HG02759 (cell line): ENCODE measurements around the gene RAET1G.
"Not testable (repeated sequence)": the region's sequence is repeated elsewhere in the genome, so short reads cannot be mapped to it uniquely, and the experiment has no call there.

Source experiments
- ATAC-seq: cut with Tn5 transposase; IDR thresholded peaks from one replicate; pipeline ENCODE4 v1.9.1; 2021; ENCODE audit warnings: mild to moderate bottlenecking, moderate library complexity; ENCODE audit not compliant: unreplicated experiment

The RAET1G gene

DNA sequence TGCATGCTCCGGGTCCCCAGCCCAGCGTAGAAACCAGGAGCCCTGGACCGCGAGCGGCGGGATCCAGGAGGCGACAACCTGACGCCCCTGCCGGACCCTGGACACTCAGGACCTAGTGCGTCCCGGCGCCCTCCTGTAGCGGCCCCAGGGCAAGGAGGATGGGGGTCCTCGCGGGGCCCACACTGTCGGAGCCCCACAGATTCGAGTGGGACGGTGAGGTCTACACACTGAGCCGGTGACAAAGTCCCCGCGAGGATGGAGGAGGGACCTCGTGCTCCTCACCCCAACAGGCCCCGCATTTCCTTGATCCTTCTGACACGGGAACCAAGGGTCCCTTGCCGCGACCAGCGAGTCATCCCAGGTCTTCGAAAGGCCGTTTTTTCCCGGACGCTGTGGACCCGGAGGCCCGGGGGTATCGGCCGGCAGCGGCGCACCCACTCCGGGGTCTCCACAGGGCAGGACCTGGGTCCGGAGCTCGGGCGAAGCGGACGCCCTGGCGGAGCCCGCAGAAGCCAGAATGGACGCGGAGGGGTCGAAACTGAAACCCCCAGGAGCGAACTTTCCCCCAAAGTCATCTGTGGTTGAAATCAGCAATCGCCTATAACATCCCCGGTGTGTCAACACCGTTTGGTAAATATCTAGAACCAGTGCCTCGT is 31.5 kb upstream of the RAET1G start:
- ATAC-seq: not testable (repeated sequence)

DNA sequence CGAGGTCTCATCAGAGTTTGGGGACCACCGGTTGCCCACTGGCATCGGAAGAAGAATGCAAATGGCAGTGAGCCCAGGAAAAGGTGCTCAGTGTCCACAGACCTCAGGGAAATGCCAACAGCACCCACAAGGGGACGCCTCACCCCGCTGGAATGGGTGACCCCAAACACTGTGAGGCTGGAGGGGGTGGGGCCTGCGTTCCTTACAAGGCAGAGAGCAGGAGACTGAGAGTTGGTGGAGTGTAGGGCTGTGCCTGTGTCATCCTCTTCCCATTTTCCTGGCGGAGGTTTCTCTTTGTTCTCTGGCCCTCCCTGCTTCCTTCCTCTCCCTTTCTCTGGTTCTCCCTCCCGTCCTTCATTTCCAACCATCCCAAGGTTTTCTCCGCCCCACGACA is 31.0 kb upstream of the RAET1G start:
- not testable (repeated sequence) for ATAC-seq

DNA sequence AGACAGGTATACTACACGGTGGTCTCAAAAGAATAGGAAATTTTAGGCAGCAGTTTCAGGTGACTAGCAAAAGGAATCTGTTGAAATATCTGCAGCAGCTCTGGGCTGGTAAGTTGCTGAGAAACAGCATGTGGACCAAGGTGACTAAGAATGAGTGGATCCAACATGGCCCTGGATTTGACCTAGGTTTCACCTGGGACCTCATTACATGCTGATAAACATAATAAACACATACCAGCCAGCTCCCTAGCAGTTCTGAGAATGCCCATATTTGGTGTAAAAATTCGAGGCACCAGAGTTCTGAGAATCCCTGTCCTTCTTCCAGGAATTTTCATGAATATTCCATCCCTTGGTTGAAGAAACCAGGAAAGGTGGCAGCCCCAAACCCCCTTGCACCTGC is 30.5 kb upstream of the RAET1G start:
- ATAC-seq: not testable (repeated sequence)

GRCh38 chr6:149951626-149952025 is 28.7 kb upstream of the RAET1G start:
- ATAC-seq: no peak

DNA sequence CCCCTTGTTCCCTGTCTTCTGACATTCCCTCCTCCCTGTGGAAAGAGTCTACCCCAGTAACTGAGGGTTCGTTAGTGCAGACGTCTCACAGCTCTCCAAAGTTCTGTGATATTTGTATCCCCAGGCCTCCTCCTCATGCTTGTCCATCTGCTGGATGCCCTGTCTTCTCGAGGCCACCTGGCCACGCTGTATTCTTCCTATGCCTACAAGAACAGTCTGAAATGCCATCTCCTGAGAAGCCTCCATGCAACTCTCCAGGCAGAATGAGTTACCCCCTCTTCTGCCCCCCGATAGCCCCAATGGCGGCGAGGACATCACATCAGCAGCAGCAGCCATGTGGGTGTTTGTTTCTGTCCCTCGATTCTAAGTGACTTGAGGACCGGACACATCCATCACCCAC is 28.2 kb upstream of the RAET1G start:
- ATAC-seq: no peak

DNA sequence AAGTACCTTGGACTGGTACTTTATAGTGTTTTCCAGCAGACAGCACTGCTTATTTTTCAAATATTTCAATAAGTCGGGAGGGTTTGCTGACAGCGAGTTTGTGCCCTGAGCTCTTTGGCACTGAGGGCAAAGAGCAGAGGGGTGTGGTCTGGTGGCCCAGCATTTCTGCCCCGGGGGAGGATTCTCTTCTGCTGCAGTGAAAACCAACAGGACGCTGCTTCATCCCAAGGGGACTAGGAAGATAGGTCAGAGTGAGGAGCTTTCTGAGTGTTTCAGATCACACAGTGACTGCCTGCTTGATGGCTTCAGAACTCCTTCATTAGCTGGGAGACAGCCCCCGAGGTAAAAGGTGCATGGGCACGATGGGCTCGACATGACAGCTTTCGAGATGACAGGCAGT is 27.5 kb upstream of the RAET1G start:
- no peak for ATAC-seq

- ATAC-seq: no peak
Observed at GRCh38 chr6:149948616-149949015, 25.7 kb upstream of the RAET1G start.

GRCh38 chr6:149948011-149948410 is 25.1 kb upstream of the RAET1G start:
- ATAC-seq: no peak

GRCh38 chr6:149947533-149947932 is 24.6 kb upstream of the RAET1G start:
- not testable (repeated sequence) for ATAC-seq

DNA sequence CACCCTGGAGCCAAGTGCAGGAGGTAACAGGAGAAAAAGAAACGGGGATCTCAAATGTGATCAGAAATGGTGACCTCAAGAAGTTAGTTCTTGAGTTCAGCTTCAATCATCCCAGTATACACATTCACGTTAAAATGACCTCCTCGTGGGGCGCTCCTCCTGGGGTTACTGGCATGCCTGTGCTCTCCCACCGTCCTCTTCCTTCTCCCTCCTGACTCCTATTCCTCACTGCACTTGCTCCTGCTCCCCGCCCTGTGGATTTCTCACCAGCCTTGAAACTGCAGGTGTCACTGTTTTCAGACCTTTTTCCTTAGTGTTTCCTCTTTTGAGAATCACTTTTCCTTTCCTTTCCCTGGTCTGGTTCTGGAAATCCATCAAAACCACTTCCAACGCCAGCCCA is 23.7 kb upstream of the RAET1G start:
- ATAC-seq: not testable (repeated sequence)

DNA sequence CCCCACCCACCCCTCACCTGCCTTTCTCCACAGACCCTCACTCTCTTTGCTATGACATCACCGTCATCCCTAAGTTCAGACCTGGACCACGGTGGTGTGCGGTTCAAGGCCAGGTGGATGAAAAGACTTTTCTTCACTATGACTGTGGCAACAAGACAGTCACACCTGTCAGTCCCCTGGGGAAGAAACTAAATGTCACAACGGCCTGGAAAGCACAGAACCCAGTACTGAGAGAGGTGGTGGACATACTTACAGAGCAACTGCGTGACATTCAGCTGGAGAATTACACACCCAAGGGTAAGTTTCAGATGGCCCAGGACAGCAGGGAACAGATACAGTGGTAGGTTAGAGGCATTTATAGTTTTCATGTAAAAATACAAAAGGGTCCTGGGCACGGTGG is 22.4 kb upstream of the RAET1G start:
- not testable (repeated sequence) for ATAC-seq

DNA sequence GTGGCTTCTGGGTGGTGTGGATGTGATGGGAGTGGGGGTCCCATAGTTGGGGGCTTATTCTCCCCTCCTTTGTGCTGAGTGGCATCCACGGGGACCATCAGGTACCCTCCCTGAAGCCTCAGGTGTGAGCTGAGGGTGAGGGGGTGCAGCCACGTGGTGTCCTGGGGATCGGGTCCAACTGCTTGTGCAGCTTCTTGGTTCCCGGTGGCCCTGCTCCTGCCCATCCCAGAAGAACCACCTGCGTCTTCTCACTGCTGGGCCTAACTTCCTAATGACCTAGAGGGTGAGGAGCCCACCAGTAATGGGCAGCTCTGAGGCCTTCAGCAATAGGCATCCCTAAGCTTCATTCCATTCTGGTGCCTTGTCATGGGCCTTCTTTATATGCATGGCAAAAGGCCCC is 20.4 kb upstream of the RAET1G start:
- not testable (repeated sequence) for ATAC-seq

DNA sequence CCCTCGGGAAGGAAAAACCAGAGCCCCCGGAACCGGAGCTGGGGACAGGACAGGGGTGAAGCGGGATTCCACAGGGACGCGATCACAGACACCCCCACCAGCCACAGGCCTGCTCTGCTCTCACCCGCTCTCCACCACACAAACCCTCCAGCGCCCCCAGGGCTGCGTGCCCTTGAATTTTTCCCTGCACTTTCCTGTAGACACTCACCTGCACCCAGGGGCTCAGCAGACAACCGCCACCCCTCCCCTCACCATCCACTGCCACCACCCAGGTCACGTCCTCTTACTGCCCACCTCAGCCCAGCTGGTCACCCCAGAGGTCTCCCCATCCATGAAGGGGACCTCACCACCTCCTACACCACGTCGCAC is 19.5 kb upstream of the RAET1G start:
- no peak for ATAC-seq

DNA sequence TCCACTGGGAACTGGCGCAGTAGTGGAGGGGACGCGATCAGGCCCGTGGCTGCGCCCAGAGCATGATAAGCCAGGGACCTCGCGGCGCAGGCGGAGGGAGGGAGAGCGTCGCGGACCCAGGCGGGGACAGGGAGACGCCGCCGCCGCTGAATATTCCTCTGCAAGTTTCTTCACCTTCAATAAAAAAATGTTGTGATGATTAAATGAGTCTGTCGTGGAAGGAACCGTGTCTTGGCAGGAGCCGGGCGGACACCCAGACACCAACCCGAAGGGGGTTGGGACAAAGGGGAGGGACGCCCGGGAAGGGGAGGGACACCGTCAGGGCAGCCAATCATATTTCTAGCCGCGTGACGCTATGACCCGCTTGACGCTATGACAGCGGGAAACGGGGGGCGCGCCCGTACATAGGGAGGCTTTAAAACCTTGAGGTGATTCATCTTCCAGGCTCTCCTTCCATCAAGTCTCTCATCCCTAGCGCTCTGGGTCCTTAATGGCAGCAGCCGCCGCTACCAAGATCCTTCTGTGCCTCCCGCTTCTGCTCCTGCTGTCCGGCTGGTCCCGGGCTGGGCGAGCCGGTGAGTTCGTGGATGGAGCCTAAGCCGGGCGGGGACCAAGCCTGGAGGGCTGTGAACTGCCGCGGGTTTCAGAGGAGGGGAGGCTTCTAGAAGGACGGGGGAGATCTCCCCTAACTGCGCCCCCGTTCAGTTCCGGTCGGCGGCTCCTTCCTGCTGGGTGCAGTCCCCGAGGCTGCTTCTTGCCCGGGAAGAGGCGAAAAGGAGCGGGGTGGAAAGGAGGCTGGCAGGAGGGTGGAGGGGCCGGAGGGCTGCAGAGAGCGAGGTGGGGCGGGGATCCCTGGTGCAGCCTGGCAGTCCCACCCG is 18.9 kb upstream of the RAET1G start, which contains the start of gene ULBP2:
ULBP2 (plus strand) TSS at position 432 of the 878 bp plus-strand sequence; CDS start at position 491, 59 bp downstream.
- ATAC-seq: peak; percentile 66

DNA sequence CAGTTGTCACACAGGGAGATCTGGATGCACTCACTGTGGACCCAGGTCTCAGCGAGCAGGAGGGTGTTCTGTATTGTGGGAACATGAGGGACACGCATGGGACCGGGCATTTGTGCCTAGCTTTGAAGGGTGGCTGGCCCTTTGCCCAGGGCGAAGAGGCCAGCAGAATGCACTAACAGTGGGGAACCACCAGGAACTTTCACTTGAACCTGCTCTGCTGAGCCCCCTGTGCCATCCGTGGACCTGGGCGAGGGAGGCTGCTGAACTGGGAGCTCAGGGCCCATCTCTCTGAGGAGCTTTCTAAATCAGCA is 17.7 kb upstream of the RAET1G start:
- no peak for ATAC-seq

GRCh38 chr6:149939909-149940671 is 17.2 kb upstream of the RAET1G start:
- ATAC-seq: no peak

DNA sequence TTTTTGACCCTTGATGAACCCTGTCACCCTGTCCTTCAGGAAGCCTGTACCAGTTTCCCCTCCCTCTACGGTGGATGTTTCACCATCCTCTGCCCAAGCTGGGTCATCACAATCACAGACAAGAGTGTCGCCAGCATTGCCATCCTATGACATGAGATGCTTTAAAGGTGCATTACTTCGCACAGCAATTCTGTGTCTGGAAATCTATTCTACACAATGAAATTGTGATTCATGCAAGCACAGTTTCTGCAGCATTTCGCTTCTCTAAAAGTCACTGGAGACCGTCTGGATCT is 16.4 kb upstream of the RAET1G start:
- ATAC-seq: no peak

GRCh38 chr6:149938571-149939355 is 15.8 kb upstream of the RAET1G start:
- peak; percentile 69 for ATAC-seq

GRCh38 chr6:149938013-149938570 is 15.2 kb upstream of the RAET1G start:
- ATAC-seq: not testable (repeated sequence)

DNA sequence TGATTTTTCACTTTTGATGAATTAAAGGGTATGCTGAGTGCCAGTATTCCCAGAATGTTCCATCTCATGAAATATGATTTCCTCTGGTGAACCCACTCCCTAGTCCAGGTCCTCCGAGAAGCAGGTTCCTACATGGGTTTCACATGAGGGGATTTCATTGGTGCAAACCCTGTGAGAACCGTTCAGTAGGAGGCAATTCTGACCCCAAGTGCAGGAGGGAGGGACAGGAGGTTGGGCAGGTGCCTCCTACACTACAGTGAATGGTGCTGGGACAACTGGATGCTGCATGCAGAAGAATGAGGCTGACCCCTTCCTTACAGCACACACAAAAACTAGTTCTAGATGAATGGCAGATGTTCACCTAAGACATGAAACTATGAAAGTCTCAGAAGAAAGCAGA is 13.8 kb upstream of the RAET1G start:
- no peak for ATAC-seq

- no peak for ATAC-seq
Observed at GRCh38 chr6:149935668-149936067, 12.7 kb upstream of the RAET1G start.
